Measurements from ENCODE around the gene AOAH. TPM values are rescaled to one million over a fixed set of nuclear protein-coding genes. Genes with fewer than 3 reads are reported as not detected.

The AOAH gene
- total RNA-seq, 1 donor from 2014 or later, result not detected

DNA sequence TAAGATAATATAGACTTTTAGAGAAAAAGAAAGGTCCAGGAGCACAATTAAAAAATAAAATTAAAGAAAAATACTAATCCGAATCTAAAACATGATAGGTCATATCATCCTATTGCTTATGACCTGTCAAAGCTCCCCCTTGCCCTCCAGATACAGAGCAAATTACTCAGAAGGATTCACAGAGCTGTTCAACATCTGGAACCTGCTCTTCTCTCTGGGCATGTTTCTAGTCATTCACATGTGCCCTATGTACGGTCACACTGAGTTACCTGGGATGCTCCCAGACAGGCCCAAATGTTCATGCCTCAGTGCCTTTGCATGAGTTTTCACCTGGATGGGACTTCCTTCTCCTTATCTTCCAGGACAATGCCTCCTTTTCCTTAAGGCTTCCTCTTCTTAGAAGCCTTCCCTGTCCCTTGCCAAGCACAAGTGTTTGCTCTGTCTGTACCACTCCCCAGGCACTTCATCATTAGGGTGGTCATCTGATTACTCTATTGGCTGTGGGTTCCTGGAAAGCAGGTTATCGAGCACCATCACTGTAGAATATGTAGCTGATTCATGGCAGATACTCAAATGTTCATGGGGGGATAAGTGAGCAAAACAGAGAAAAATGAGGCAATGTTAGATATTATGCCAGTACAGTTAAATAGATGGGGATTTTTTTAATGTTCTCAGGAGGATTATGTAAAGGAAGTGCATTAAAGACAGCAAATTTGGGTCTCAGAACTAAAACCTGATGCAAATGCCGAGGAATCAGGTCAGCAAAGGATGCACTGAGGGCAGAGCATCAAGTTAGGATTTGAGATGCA, 12.0 kb upstream of the AOAH start:
- Mint-ChIP-seq H3K4me3 (ENCODE audit: unreplicated experiment) (no peak overlapping the region), H3K27ac (ENCODE audit: unreplicated experiment) (no peak overlapping the region), H3K27me3 (ENCODE audit: unreplicated experiment) (no peaks in the 10 kb centered on the region), H3K4me1 (ENCODE audit: unreplicated experiment) (no peaks in the 10 kb centered on the region), H3K9me3 (ENCODE audit: unreplicated experiment) (peaks cover 4% of the 10 kb centered on the region), H3K36me3 (ENCODE audit: unreplicated experiment) (no peaks in the 10 kb centered on the region)
- DNase-seq (ENCODE audit: extremely low spot score, unreplicated experiment), result no peak
- TF ChIP-seq, protein P1, sequence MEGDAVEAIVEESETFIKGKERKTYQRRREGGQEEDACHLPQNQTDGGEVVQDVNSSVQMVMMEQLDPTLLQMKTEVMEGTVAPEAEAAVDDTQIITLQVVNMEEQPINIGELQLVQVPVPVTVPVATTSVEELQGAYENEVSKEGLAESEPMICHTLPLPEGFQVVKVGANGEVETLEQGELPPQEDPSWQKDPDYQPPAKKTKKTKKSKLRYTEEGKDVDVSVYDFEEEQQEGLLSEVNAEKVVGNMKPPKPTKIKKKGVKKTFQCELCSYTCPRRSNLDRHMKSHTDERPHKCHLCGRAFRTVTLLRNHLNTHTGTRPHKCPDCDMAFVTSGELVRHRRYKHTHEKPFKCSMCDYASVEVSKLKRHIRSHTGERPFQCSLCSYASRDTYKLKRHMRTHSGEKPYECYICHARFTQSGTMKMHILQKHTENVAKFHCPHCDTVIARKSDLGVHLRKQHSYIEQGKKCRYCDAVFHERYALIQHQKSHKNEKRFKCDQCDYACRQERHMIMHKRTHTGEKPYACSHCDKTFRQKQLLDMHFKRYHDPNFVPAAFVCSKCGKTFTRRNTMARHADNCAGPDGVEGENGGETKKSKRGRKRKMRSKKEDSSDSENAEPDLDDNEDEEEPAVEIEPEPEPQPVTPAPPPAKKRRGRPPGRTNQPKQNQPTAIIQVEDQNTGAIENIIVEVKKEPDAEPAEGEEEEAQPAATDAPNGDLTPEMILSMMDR (IDR thresholded peaks at IDR 0.05), result no peak

DNA sequence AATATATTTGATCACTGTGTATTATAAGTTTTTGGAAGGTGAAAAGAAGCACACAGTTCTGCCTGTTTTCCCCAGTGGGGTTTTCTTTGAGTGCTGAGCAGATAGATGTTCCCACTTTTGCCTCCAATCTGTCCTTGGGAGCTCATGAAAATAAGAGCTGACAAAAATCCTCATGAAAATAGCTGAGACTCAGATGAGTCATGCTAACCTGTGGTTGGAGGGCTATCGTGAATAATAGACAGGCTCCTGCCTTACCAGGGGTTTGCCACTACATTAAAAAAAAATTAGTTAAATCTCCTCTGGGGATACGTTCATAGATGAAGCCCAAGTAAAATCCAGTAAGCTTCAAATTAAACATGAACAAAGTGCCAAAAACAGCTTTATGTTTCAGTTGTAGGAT, 10.9 kb upstream of the AOAH start:
- DNase-seq (ENCODE audit: extremely low spot score, unreplicated experiment), result no peak
- peaks cover 7% of the 10 kb centered on the region for H3K27me3 Mint-ChIP-seq (ENCODE audit: unreplicated experiment)
- no peak overlapping the region for H3K4me3 Mint-ChIP-seq (ENCODE audit: unreplicated experiment)
- no peaks in the 10 kb centered on the region for H3K36me3 Mint-ChIP-seq (ENCODE audit: unreplicated experiment)
- H3K4me1 Mint-ChIP-seq (ENCODE audit: unreplicated experiment), result no peaks in the 10 kb centered on the region
- TF ChIP-seq, protein P1 (IDR thresholded peaks at IDR 0.05), result no peak
- H3K27ac Mint-ChIP-seq (ENCODE audit: unreplicated experiment), result no peak overlapping the region
- peaks cover 7% of the 10 kb centered on the region for H3K9me3 Mint-ChIP-seq (ENCODE audit: unreplicated experiment)

DNA sequence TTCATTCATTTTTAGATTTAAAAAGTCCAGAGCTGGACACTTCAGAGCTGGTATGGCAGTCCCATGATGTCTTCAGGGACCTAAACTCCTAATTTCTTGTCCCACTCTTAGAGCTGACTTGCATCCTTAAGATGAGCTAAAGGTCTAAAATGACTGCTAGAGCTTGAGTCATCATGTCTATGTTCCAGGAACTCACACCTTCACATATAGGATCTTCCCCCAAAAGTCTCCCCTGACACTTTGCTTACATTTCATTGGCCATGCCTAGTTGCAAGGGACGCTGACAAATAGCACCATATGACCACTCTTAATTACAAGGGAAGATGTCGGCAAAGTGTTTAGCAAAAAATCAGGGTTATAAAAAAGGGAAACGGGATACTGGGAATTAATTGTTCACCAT, 10.4 kb upstream of the AOAH start:
- Mint-ChIP-seq H3K9me3 (ENCODE audit: unreplicated experiment) (peaks cover 10% of the 10 kb centered on the region), H3K36me3 (ENCODE audit: unreplicated experiment) (no peaks in the 10 kb centered on the region), H3K27me3 (ENCODE audit: unreplicated experiment) (peaks cover 8% of the 10 kb centered on the region), H3K27ac (ENCODE audit: unreplicated experiment) (no peak overlapping the region), H3K4me3 (ENCODE audit: unreplicated experiment) (no peak overlapping the region), H3K4me1 (ENCODE audit: unreplicated experiment) (no peaks in the 10 kb centered on the region)
- no peak for DNase-seq (ENCODE audit: extremely low spot score, unreplicated experiment)
- TF ChIP-seq, protein P1 (IDR thresholded peaks at IDR 0.05), result no peak

DNA sequence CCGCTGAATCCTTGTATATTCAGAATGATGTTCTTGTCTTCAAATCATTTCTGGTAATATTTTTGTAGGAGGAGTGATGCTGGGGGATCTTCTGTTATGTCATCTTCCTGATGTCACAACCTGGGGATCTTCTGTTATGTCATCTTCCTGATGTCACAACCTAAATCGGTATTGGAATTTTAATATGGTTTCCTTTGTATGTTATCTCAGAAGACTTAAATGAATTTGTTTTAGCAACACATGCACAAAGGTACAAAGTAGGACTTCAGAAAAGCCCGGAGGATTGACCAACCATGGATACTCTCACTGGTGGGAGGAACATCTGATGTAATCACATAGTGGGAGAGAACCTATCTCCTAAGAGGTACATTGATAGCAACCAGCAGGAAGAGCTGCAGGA, 9.1 kb upstream of the AOAH start:
- peaks cover 18% of the 10 kb centered on the region for H3K9me3 Mint-ChIP-seq (ENCODE audit: unreplicated experiment)
- H3K27me3 Mint-ChIP-seq (ENCODE audit: unreplicated experiment), result peaks cover 10% of the 10 kb centered on the region
- no peak overlapping the region for H3K27ac Mint-ChIP-seq (ENCODE audit: unreplicated experiment)
- DNase-seq (ENCODE audit: extremely low spot score, unreplicated experiment), result no peak
- H3K4me3 Mint-ChIP-seq (ENCODE audit: unreplicated experiment), result no peak overlapping the region
- H3K4me1 Mint-ChIP-seq (ENCODE audit: unreplicated experiment), result no peaks in the 10 kb centered on the region
- H3K36me3 Mint-ChIP-seq (ENCODE audit: unreplicated experiment), result no peaks in the 10 kb centered on the region
- TF ChIP-seq, protein P1 (IDR thresholded peaks at IDR 0.05), result no peak

DNA sequence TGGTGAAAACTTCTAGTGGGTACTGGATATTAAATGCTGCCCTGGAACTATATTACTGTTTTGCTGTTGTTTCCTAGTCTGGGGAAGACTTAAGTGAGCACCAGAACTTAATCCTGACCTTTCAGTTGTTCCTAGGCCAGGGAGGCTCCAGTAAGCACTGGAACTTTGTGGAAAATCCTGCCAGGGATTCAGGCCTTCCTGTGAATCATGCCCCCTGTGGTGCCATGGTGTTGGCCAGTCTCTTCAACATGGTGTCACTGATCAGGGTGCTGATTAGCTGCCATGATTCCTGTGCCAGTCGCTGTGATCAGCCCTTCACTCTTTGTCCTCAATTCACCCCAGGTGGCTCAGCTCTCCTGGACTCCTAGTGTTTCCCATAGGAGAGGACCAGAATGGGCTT, 8.5 kb upstream of the AOAH start:
- H3K36me3 Mint-ChIP-seq (ENCODE audit: unreplicated experiment), result no peaks in the 10 kb centered on the region
- H3K27me3 Mint-ChIP-seq (ENCODE audit: unreplicated experiment), result peaks cover 10% of the 10 kb centered on the region
- TF ChIP-seq, protein P1 (IDR thresholded peaks at IDR 0.05), result no peak
- no peak for DNase-seq (ENCODE audit: extremely low spot score, unreplicated experiment)
- no peak overlapping the region for H3K4me3 Mint-ChIP-seq (ENCODE audit: unreplicated experiment)
- no peaks in the 10 kb centered on the region for H3K4me1 Mint-ChIP-seq (ENCODE audit: unreplicated experiment)
- peaks cover 18% of the 10 kb centered on the region for H3K9me3 Mint-ChIP-seq (ENCODE audit: unreplicated experiment)
- H3K27ac Mint-ChIP-seq (ENCODE audit: unreplicated experiment), result no peak overlapping the region
